HUES48 (cell line): ENCODE measurements around the gene COL4A4.

Experiments
- H3K27ac ChIP-seq: one replicate; pipeline ENCODE4 v1.7.0; 2013; ENCODE audit warnings: low read depth, low read length, inconsistent platforms
- H3K27me3 ChIP-seq: 2 replicates; pipeline ENCODE4 v1.6.1; 2013; ENCODE audit warnings: mild to moderate bottlenecking, low read length; ENCODE audit not compliant: control insufficient read depth, insufficient read depth
- H3K36me3 ChIP-seq: 2 replicates; pipeline ENCODE4 v1.6.1; 2013; ENCODE audit warnings: low read length; ENCODE audit not compliant: control insufficient read depth, insufficient read depth
- H3K4me1 ChIP-seq: 2 replicates; pipeline ENCODE4 v1.6.1; 2013; ENCODE audit warnings: mild to moderate bottlenecking, low read length; ENCODE audit not compliant: control insufficient read depth, insufficient read depth
- H3K4me3 ChIP-seq: 2 replicates; pipeline ENCODE4 v1.5.1; 2013; ENCODE audit warnings: mild to moderate bottlenecking, low read depth, low read length
- H3K9ac ChIP-seq: 2 replicates; pipeline ENCODE4 v1.6.1; 2013; ENCODE audit warnings: mild to moderate bottlenecking, low read depth, low read length, moderate library complexity
- H3K9me3 ChIP-seq: 2 replicates; pipeline ENCODE4 v1.6.1; 2013; ENCODE audit warnings: low read length; ENCODE audit not compliant: control insufficient read depth, insufficient read depth

COL4A4 gene

GRCh38 chr2:227030789-227031188, 133.2 kb downstream of the COL4A4 start:
- Histone ChIP-seq H3K9ac (no peak overlapping the region), H3K27ac (no peak overlapping the region), H3K36me3 (no peaks in the 10 kb centered on the region), H3K27me3 (no peaks in the 10 kb centered on the region), H3K4me1 (no peaks in the 10 kb centered on the region), H3K9me3 (no peaks in the 10 kb centered on the region), H3K4me3 (no peak overlapping the region)

- H3K36me3 ChIP-seq = no peaks in the 10 kb centered on the region
Measured at GRCh38 chr2:227029426-227030105, 134.4 kb downstream of the COL4A4 start.

GRCh38 chr2:227025510-227025909, 138.5 kb downstream of the COL4A4 start:
- Histone ChIP-seq H3K9ac (no peak overlapping the region), H3K27me3 (no peaks in the 10 kb centered on the region), H3K36me3 (no peaks in the 10 kb centered on the region), H3K4me3 (no peak overlapping the region), H3K4me1 (peaks cover 6% of the 10 kb centered on the region; the same call in 1 of the 2 replicates), H3K27ac (no peak overlapping the region), H3K9me3 (no peaks in the 10 kb centered on the region)

More at GRCh38 chr2:227029426-227030105, 134.4 kb downstream of the COL4A4 start:
- Histone ChIP-seq H3K27me3 (no peaks in the 10 kb centered on the region), H3K9ac (no peak overlapping the region), H3K9me3 (no peaks in the 10 kb centered on the region), H3K27ac (no peak overlapping the region), H3K4me1 (no peaks in the 10 kb centered on the region), H3K4me3 (no peak overlapping the region)

GRCh38 chr2:227022608-227023007, 141.4 kb downstream of the COL4A4 start:
- Histone ChIP-seq H3K36me3 (no peaks in the 10 kb centered on the region), H3K27ac (no peak overlapping the region), H3K4me3 (no peak overlapping the region), H3K4me1 (peaks cover 6% of the 10 kb centered on the region; the same call in 1 of the 2 replicates), H3K9me3 (no peaks in the 10 kb centered on the region), H3K27me3 (no peaks in the 10 kb centered on the region), H3K9ac (no peak overlapping the region)

- Histone ChIP-seq H3K27ac (no peak overlapping the region), H3K27me3 (no peaks in the 10 kb centered on the region), H3K4me1 (peaks cover 6% of the 10 kb centered on the region; the same call in 1 of the 2 replicates), H3K36me3 (no peaks in the 10 kb centered on the region), H3K9me3 (no peaks in the 10 kb centered on the region), H3K9ac (no peak overlapping the region), H3K4me3 (no peak overlapping the region)
Measured at GRCh38 chr2:227020416-227020815, 143.6 kb downstream of the COL4A4 start.

- H3K9me3 ChIP-seq = no peaks in the 10 kb centered on the region
- H3K27ac ChIP-seq = no peak overlapping the region
- no peak overlapping the region for H3K9ac ChIP-seq
- H3K36me3 ChIP-seq = no peaks in the 10 kb centered on the region
- H3K4me1 ChIP-seq = no peaks in the 10 kb centered on the region
- no peak overlapping the region for H3K4me3 ChIP-seq
- H3K27me3 ChIP-seq = no peaks in the 10 kb centered on the region
Measured at GRCh38 chr2:227016894-227017293, 147.1 kb downstream of the COL4A4 start.

- H3K4me3 ChIP-seq = no peak overlapping the region
- H3K36me3 ChIP-seq = no peaks in the 10 kb centered on the region
- no peak overlapping the region for H3K9ac ChIP-seq
- no peaks in the 10 kb centered on the region for H3K27me3 ChIP-seq
- no peaks in the 10 kb centered on the region for H3K9me3 ChIP-seq
- no peak overlapping the region for H3K27ac ChIP-seq
- H3K4me1 ChIP-seq = no peaks in the 10 kb centered on the region
Measured at GRCh38 chr2:227013881-227014280, 150.1 kb downstream of the COL4A4 start.

- Histone ChIP-seq H3K4me3 (no peak overlapping the region), H3K9ac (no peak overlapping the region), H3K4me1 (no peaks in the 10 kb centered on the region), H3K27ac (no peak overlapping the region), H3K9me3 (no peaks in the 10 kb centered on the region), H3K27me3 (no peaks in the 10 kb centered on the region), H3K36me3 (no peaks in the 10 kb centered on the region)
Measured at GRCh38 chr2:227013330-227013729, 150.7 kb downstream of the COL4A4 start.

GRCh38 chr2:227010433-227010832, 153.6 kb downstream of the COL4A4 start:
- H3K9me3 ChIP-seq = no peaks in the 10 kb centered on the region
- no peak overlapping the region for H3K4me3 ChIP-seq
- peaks cover 6% of the 10 kb centered on the region; the same call in 1 of the 2 replicates for H3K4me1 ChIP-seq
- H3K36me3 ChIP-seq = no peaks in the 10 kb centered on the region
- H3K9ac ChIP-seq = no peak overlapping the region
- H3K27ac ChIP-seq = no peak overlapping the region
- H3K27me3 ChIP-seq = no peaks in the 10 kb centered on the region

GRCh38 chr2:227007940-227008339, 156.1 kb downstream of the COL4A4 start:
- Histone ChIP-seq H3K9me3 (no peaks in the 10 kb centered on the region), H3K4me3 (no peak overlapping the region), H3K36me3 (no peaks in the 10 kb centered on the region), H3K9ac (no peak overlapping the region), H3K27me3 (no peaks in the 10 kb centered on the region), H3K27ac (no peak overlapping the region), H3K4me1 (peaks cover 6% of the 10 kb centered on the region; the same call in 1 of the 2 replicates)

- Histone ChIP-seq H3K9me3 (no peaks in the 10 kb centered on the region), H3K36me3 (no peaks in the 10 kb centered on the region), H3K9ac (no peak overlapping the region), H3K4me3 (no peak overlapping the region), H3K27me3 (no peaks in the 10 kb centered on the region), H3K4me1 (peaks cover 6% of the 10 kb centered on the region; the same call in 1 of the 2 replicates), H3K27ac (no peak overlapping the region)
Measured at GRCh38 chr2:227007148-227007547, 156.9 kb downstream of the COL4A4 start.
